COLO829 (cell line): ENCODE results near the gene SCN5A.

Source experiments
- DNase-seq: peaks from one replicate; pipeline ENCODE4 v3.0.0; 2012; ENCODE audit warnings: low spot score

The SCN5A gene

DNA sequence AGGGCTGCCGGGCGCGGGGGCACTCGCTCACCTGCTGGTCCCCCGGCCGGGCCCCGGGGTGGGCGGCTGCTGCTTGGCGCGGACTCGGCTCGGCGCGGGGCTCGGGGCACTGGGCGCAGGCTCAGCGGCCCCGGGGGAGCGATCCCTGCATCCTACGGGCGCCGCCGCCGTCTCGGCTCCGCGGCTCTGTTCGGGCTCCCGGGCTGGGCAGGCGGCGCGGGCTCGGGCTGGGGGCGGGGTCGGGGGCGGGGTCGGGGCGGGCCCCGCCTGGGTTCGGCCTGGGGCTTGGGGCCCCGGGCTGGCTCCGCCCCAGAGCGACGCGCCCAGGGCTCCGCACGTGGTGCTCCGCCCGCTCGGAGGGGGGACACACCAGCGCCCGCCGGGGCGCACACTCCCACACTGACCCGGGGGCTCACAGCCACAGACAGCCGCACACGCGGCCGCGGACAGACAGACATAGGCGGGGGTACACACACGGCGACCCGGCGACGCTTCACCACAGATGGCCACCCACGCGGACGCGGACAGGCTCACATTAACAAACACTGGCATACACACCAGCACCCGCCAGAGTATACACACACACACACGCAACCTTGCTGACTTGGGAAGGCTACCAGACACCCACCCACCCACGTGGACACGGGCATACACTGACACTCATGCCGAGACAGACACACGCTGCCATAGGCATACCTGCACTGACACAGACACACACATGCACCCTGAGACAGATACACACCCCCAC, at the start of gene SCN5A:
TSS of gene SCN5A (minus strand) at position 188 of the 748 bp plus-strand sequence. CDS start 16,380 bp downstream, outside the sequence.
- peak; percentile 35 for DNase-seq

DNA sequence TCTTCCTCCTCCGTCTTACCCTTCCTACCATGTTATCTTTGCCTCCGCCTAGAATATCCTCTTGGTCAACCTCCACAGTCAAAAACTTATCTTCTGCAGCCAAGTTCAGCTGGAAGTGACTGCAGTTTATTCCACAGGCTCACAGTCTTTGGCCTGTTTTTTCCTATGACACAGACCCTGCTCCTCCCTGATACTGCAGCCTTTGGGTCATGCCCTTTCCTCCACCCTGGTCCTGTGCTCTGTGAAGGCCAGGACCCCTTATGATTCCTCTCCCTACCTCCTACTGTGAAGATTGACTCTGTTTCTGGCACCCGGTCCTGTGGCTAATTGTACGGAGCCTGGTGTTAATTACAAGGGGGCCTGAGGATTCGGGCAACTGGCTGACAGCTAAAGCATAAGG, 49.3 kb upstream of the SCN5A start:
- DNase-seq: no peak

DNA sequence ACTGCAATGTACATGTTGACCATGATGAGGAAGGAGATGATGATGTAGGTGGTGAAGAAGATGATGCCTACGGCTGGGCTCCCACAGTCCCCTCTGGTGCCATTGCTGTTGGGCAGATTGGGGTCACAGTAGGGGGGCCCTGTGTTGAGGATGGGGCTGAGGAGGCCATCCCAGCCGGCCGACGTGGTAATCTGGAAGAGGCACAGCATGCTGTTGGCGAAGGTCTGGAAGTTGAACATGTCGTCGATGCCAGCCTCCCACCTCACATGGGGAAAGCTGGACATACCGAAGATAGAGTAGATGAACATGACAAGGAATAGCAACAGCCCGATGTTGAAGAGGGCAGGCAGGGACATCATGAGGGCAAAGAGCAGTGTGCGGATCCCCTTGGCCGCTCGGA, 48.6 kb upstream of the SCN5A start:
- no peak for DNase-seq

DNA sequence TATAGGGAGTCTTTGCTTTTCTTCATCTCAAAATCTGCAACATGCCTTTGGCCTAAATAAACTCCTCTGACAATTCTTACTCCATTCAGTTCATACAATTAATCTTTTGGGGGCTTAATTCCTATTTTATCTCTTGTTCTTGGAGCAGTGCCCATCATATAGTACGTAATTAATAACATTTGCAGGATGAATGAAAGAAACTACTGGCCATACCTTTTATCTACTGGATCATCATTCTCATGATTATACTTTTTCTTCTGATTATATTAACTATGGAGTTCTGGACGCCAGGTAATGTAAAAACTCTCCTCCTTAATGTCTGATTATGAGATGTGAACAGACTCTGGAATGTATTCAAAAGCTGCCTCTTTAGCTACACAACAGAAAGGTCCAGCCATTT, 46.5 kb upstream of the SCN5A start:
- no peak for DNase-seq

DNA sequence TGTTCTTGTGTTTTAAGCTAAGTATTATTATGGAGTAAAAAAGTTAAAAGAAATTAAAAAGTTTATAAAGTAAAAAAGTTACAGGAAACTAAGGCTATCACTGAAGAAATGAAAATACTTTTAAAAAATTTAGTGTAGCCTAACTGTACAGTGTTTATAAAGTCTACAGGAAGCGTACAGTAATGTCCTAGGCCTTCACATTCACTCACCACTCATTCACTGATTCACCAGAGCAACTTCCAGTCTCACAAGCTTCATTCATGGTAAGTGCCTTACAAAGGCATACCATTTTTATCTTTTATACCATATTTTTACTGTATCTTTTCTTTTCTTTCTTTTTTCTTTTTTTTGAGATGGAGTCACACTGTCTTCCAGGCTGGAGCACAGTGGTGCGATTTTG, 40.7 kb upstream of the SCN5A start:
- no peak for DNase-seq

DNA sequence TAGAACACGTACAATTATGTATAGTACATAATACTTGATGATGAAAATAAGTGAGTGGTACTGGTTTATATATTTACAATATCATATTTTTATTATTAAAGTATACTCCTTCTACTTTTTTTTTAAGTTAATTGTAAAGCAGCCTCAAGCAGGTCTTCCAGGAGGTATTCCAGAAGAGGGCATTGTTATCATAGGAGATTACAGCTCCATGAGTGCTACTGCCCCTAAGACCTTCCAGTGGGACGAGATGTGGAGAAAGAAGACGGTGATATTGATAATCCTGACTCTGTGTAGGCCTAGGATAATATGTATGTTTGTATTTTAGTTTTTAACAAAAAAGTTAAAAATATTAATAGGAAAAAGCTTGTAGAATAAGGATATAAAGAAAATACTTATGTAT, 40.3 kb upstream of the SCN5A start:
- DNase-seq: no peak

DNA sequence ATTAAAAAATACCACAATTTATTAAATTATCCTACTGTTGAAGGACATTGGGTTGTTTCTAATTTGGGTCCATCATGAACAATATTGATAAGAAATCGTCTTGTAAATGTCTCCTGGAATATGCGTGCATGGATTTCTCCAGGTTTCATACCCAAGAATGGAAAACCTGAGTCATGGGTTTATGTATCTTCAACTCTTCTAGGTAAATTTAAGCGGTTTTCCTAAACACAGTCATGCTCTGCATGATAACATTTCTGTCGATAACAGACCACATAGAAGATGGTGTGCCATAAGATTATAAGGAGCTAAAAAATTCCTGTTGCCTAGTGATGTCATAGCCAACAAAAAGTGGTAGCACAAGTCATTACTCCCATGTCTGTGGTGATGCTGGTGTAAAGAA, 39.9 kb upstream of the SCN5A start:
- no peak for DNase-seq

DNA sequence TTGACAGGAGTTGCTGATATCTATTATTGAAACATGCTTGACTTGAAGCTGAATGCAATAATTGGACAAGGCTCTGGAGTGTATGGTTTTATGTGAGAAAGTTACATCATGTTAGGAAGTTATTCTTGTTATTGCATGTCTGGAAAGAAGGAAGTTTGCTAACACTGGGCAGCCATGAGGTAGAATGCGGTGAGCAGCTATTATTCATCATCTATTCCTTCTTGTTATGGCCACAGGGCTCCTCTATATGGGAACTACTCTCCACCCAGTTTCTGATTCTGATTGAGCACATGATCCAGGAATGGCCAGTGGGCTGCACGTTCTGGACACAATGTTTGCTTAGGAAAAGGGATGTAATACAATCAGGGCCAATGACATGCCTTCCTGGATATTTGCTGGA, 37.8 kb upstream of the SCN5A start:
- DNase-seq: no peak

DNA sequence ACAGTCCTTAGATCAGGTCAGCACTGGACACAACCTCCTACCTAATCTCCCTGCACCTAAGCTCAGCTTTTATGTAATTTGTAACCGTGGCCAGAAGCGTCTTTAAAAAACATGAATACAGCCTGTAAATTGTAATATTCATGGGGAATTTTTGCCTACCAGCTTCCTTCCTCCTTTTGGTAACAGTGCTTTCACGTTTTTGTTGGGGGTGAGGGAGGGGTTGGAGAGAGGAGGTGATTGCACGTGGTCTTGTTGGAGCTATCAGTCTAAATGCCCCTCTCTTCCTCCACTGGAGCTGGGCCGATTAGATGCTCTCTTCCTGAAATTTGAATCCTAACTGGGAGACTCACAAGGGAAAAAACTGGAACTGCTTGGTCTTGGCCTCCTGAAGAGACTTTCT, 35.1 kb upstream of the SCN5A start:
- no peak for DNase-seq

DNA sequence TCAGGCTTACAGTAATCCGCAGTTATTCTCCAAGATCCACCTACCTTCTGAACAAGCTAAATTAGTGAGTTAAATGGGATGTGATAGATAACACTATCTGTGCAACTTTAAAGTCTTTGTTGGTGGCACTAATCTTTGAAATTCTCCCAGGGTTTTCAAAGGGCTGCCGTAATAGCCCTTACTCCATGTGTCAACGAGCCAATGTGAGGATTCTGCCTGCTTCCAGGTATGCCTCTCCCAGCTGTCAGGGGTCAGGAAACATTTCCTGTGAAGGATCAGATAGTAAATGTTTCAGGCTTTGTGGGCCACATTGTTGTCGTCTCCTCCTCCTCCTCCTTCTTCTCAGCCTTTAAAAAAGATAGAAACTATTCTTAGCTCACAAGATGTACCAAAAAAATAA, 20.2 kb upstream of the SCN5A start:
- no peak for DNase-seq

DNA sequence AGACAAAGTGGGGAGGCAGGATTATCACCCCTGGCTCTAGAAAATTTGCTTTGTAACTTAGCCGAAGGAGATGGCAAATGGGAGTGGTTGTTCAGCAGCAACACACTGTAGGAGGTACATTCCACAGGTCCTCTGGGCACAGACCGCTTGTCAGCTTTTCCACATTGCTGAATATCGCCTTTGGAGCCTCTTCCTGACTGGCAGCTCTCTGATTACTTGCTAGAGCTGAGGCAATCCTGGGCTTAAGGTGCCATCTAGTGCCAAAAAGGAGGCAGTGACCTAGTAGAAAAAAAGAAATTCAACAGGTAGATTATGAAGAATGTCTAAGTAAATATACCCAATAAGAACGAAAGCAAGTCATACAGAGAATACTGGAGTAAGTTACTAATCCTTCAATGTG, 13.1 kb upstream of the SCN5A start:
- DNase-seq: peak; percentile 34

DNA sequence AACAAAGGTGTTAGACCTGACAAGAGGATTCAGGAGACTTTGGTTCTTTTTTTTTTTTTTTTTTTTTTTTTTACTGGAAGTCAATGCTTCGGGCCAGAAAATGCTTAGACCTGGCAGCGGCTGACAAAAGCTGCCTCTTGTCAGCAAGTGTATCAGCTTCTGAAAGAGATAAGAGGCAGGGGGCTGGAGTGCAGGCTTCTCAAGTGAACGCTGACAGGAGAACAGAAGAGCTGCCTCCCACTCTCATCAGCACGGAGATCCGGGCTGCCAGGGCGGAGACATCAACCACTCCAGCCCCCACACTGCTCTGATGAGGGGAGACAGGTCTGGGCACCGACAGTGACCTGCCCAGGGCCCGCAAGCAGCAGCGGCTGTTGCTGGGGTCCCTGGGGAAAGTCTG, 9.4 kb upstream of the SCN5A start:
- no peak for DNase-seq

DNA sequence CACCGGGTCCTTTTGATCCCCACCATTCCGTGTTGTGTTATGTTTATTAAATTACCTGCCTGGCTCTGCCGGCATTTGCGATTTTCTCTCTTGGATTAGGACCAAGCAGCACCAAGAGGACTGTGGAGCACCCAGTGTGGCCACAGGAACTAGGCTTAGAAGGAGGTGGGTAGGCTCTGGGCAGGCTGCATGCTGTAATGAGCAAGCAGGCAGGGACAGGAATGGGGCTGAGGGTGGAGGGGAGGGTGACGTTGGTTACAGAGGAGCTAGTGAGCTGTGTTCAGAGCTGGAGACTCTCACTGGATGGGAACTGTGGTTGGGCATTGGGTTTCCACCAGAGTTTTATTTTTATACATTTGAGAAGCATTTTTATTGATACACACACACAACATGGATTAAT, 7.9 kb upstream of the SCN5A start:
- no peak for DNase-seq

DNA sequence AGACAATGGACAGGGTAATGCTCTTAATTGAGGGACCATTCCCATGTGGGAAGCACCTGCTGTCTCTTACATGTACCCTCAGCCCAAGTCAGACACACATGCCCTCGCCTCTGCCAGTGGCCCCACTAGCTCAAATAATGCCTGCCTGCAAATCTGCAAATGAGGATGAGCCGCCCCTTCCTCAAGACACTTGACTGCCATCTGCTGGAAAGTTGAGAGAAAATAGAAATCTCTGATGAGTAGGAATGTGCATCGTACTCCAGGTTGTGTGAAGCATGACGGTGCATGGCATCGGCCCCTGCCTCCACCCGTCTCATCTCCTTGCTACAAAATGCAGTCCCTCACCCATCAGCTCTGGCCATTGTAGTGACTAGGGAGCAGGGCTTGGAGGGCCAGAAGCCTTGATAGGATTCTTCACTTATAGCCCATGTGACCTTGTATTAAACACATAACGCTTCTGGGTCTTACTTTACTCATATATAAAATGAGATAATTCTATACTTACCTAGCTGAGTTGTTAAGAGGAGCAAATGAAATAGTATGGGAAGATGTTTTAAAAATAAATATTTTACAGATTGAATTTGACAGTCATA, 6.3 kb upstream of the SCN5A start:
- DNase-seq: peak; percentile 60

DNA sequence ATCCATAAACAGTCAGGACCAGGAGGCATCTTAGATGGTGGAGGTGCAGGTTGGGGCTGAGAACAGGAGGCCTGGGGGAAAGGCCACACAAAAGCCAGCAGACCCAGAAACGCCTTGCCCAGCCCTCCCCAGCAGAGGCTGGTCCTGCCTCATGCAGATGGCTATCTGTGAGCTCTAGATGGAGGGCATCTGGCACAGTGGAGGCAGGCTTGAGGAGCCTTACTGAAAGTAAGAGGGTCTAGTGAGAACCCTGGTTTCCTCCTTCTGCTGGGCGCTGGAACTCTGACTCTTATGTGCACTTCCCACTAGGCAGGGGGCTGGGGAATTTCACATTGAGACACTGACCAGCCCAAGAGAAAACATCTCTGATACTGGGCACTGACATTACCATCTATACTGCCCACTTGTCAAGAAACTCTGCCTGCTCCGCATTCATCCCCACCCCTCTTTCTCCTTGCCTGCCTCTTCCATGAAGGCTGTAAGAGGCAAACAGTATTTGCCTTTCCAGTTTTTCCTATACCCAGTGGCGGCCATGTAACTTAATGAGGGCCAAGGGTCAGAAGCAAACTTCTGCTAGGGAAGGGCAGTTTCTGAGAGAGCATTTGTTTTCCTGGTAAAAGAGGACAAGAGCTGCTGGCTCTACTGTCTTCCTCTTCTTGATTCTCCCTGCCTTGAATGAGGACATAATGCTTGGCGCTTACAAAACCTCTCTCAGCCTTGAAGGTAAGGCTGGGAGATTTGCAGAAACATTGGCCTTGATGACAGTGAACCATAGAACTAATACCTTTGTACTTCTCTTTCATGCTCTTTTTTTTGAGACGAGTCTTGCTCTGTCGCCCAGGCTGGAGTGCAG, 4.4 kb upstream of the SCN5A start:
- no peak for DNase-seq

DNA sequence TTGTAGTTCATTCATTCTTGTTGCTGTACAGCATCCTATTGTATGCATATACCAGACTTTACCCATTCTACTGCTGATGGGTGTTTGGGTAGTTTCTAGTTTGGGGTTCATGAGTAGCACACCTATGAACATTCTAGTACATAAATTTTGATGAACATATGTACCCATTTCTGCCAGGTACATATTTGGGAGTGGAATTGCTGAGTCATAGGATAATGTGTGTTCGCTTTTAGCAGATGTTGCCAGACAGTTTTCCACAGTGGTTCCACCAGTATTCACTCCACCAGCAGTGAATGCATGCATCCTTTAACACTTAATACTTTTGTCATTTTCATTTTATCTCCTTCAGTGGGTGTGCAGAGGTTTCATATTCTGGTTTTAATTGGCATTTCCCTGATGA, 3.4 kb upstream of the SCN5A start:
- no peak for DNase-seq

DNA sequence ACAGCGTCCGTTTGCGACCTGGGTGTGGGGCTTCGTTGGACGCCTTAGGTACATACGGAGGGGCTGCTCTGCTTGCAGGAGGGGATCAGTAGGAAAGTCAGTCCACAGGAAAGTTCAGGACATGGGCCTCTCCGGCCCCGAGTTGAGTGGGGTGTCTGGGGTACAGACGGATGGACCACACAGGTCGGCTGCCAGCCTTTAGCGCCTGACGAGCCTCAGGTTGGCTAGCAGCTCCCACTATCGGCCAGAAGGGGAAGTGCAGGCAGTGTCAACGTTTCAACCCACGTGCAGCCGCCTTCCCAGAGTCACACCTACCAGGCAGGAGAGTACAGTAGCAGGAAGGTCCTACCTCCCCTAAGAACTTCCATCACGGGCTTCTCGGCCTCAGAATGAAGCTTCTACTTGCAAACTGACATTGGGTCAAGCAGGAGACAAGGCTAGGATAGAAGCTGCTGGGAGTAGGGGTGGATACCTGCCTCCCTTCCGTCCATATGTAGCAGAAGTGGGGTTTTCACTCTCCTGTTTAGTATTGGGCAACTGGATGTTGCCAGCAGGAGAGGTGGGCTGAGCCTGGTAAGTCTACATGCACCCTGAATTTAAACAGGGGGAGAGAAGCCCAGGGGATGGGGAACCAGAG, 1.8 kb upstream of the SCN5A start:
- DNase-seq: peak; percentile 75

DNA sequence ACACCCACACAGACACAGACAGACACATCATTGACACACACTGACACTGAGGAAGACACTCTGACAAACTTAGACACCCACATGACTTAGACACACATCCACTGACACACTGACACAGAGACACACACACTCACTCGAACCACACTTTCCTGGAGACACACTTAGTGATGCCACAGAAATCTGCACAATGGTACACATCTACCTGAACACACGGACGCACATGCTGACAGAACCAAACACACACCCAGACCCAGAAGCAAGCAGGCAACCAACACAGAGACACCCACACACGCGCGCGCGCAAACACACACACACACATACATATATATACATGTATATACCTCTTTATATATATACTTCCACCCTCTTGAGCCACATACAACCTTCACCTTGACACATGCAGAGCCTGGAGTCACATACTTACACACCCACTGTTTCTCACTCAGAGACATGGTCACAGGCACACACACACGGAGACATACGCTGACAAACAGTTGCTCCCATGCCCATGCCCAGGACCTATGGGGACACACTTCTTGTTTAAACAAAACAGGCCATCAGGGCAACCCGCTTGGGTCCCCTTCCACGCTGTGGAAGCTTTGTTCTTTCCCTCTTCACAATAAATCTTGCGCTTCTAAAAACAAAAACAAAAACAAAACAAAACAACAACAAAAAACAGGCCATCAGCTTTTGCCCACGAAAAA, 913 bp upstream of the SCN5A start:
- no peak for DNase-seq

DNA sequence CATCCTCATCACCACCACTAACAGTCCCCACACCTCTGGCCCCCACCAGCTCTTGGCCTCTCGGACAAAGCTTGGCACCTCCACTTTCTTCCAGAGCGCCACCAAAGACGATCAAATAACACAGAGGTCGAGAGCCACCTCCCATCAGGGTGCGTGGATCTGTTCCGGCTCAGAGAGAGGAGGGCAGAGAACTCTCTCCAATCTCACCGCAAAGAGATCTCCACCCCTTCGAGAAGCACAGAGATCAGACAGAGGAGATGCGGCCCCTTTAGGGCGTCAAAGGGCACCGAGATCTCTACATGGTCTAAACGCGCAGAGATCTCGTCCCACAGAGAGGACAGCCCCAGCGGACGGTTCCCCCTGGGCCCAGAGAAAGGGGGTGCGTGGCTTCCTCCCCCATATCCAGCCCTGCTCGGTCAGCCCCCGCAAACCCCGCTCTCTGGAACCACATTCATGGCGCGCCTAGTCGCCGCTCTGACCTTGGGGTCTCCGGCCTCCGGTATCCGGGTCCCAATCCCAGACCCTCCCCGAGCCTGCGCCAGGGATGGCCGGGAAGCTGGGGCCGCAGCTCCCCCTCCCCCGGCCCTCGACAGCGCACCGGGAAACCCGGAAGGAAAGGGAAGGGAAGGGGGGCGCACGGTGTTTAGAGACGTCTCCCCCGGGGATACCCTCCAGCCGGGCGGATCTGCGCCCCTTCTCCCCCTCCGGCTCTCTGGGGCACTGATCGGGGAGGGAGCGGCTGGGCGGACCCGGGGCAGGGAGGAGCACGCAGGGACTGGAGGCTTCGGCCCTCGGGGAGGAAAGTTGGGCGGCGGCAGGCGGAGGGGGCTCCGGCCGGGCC, 608 bp downstream of the SCN5A start:
- no peak for DNase-seq

DNA sequence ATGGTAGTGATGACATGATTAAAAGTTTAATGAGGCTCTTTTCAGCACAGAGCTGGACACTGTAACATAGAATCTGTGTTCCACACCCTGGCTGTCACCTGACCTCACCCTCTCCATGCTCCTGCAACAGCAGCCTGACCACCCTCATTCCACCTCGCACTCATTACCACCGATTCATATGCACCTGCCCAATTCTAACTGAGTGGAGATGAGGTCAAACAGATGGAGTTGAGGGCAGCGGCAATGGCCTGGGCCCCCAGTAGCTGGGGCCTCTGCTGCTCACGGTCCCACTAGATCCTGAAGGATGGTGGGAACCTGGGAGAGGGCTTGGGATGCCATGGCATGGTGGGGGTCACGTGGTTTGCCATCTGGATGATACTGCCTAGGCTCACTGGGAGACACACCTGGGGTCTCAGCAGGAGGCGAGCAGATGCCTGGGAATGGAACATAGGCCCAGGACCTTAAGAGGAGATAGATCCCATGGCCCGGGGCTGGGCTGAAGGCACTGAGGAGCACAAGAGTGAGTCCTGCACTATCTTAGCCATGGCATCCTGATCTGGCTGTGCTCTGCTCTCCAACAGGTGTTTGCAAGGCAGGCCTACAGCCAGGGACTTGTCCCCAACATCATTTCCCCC, 1.3 kb downstream of the SCN5A start:
- no peak for DNase-seq
